Choroid plexus epithelial cell (primary cell): Measurements from ENCODE around the gene KDM5B.

Experiments used
- DNase-seq: peaks from one replicate; pipeline ENCODE4 v3.0.0-alpha.2; 2010; ENCODE audit warnings: low read depth
- H3K4me3 ChIP-seq: 2 replicates; pipeline ENCODE4 v1.5.1; 2011; ENCODE audit warnings: low read depth, mild to moderate bottlenecking, control low read depth, low read length, moderate library complexity
- TF ChIP-seq, protein P1 (sequence below): conservative IDR thresholded peaks from 2 replicates; pipeline ENCODE4 v1.5.1; 2011; ENCODE audit warnings: low read depth, mild to moderate bottlenecking, control low read depth, inconsistent platforms, low read length, moderate library complexity

Gene KDM5B

DNA sequence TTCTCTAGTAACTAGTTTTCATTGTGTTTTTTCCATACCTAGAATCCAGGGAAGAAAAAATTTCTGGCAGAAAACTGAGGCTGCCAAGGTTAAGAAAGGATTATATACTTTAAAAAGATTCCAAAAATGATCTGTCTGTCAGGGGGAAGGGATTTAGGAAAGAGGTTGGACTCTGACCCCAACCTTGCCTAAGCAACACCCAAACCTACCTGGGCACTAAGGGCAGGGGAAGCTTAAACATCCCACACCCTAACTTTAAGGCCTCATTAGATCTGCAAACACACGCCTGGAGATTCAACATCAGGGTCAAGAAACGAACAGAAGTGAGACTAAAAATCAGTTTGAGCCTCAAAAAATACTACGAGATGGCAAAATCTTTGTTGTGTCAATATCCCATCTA lies 19.4 kb downstream of the KDM5B start:
- no peak for DNase-seq
- no peak overlapping the region for H3K4me3 ChIP-seq
- TF ChIP-seq, protein P1, sequence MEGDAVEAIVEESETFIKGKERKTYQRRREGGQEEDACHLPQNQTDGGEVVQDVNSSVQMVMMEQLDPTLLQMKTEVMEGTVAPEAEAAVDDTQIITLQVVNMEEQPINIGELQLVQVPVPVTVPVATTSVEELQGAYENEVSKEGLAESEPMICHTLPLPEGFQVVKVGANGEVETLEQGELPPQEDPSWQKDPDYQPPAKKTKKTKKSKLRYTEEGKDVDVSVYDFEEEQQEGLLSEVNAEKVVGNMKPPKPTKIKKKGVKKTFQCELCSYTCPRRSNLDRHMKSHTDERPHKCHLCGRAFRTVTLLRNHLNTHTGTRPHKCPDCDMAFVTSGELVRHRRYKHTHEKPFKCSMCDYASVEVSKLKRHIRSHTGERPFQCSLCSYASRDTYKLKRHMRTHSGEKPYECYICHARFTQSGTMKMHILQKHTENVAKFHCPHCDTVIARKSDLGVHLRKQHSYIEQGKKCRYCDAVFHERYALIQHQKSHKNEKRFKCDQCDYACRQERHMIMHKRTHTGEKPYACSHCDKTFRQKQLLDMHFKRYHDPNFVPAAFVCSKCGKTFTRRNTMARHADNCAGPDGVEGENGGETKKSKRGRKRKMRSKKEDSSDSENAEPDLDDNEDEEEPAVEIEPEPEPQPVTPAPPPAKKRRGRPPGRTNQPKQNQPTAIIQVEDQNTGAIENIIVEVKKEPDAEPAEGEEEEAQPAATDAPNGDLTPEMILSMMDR = no peak

DNA sequence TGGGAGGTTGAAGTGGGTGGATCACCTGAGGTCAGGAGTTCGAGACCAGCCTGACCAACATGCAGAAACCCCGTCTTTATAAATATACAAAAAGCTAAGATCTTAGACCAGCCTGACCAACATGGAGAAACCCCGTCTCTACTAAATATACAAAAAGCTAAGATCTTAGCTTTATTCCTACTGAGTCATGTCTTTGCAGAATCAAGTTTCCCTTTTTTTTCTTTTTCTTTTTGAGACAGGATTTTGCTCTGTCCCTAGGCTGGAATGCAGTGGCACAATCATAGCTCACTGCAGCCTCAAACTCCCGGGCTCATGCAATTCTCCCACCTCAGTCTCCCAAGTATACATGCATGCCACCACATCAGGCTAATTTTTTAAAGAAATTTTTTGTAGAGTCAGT lies 21.4 kb downstream of the KDM5B start:
- no peak overlapping the region for H3K4me3 ChIP-seq
- DNase-seq = no peak
- TF ChIP-seq, protein P1 = no peak

DNA sequence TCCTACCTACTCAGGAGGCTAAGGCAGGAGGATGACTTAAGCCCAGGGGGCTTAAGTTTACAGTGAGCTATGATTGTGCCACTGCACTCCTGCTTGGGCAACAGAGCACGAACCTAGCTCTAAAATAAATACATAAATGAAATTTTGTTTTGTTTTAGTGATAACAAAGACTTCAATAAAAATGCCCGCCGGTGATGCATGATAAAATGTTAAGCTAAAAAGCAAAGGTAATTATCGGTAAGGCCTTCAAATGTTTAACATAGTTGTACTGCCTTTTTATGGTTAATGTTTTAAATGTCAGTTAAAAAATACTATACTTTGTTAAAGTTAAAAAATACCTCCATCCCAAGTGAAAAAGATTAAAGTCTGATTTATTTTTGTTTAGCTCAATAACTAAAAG lies 27.0 kb downstream of the KDM5B start:
- DNase-seq = no peak
- TF ChIP-seq, protein P1 = no peak
- no peak overlapping the region for H3K4me3 ChIP-seq

DNA sequence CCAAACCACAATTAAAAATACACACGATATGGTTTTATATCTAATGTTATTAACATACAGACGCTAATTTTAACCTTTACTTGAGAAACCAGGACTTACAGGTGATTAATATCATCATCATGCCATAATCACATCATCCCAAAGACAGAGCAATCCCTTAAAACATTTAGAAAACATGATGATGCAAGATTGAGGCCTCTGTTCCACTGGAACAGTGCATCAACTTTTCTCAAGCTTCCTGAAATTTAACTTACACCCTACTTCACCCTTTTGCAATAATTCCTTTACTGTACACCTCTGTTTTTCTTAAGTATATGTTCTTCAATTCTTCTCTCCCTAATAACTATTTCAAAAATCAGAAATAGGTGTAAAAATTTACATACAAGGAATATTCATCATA lies 38.1 kb downstream of the KDM5B start:
- H3K4me3 ChIP-seq = no peak overlapping the region
- TF ChIP-seq, protein P1 = no peak
- no peak for DNase-seq

DNA sequence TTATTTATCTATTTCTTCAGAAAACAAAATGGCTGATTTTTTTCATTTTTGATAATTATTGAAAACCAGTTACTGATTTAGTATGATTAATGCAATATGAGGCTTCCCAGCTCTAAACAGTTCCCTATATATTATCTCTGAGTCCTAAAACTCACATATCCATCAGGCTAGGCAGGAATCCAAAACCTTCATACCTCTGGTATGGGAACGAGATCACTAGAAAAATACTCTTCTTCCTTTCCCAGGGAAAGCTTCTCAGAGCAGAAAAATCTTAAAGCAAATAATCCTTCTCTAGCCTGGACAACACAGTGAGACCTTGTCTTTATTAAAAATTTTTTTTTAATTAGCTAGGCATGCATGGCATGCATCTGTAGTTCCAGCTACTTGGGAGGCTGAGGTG lies 42.5 kb downstream of the KDM5B start:
- no peak for DNase-seq
- no peak overlapping the region for H3K4me3 ChIP-seq
- TF ChIP-seq, protein P1 = no peak

DNA sequence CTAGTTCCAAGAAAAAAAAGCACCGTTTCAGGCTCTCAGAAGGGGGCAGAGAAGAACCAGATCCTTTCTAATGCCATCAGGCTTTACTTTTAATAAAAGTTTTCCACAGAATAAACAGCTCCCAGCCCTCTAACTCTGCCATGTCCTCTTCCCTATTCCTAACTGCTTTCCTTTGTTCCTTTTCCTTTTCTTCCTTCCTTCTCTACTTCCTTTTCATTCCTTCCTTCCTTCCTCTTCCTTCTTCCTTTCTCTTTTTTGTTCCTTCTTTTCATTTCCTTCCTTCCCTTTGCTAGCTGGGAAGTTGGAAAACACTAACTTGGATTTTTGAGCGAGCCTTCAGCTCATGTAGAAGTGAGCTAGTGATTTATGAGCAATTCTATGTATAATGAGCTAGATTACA lies 46.2 kb downstream of the KDM5B start:
- no peak for DNase-seq
- TF ChIP-seq, protein P1 = no peak

DNA sequence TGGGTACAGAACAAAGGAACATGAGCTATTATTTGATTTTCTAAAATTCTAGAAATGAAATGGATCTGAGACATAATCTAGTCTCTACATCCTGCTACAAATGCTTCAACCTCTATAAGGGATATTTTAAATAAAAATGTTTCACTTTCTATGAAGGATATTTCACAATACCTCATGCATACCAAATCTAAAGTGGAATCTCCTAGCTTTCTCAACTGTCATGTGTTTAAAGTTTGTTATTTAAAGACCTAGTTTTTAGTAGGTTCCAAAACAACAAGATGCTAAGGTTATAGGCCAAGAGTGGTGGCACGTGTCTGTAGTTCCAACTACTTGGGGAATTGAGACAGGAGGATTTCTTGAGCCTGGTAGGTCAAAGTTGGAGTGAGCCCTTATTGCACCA lies 47.6 kb downstream of the KDM5B start:
- TF ChIP-seq, protein P1 = no peak
- peak; percentile 60 for DNase-seq
- H3K4me3 ChIP-seq = no peak overlapping the region

More for the DNA sequence above, 46.2 kb downstream of the KDM5B start:
- no peak overlapping the region for H3K4me3 ChIP-seq
